ENCODE data around the gene ROBO4. TPM values are rescaled to one million over a fixed set of nuclear protein-coding genes. Genes with fewer than 3 reads are reported as not detected.

ROBO4 gene
- total RNA-seq, 1 experiment from 2014 or later = 10.6 TPM

DNA sequence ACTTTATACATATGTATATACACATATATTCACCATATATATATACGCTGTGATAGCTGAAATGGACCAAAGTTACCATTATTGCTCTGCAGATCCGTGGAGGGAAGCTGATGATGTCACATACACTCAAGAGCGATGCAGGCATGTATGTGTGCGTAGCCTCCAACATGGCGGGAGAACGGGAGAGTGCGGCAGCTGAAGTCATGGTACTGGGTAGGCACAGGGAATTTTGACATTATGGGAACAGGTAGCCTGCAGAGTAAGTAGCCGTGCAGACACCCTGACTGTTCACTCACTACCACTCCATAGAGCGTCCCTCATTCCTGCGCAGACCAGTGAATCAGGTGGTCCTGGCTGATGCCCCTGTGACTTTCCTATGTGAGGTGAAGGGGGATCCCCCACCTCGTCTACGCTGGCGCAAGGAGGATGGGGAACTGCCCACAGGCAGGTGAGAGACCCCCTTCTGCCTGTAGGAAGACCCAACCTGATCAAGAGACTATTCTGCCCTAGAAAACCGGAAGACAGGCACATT, 27.7 kb downstream of the ROBO4 start:
- Mint-ChIP-seq H3K27ac (ENCODE audit: low read depth, unreplicated experiment) (no peak overlapping the region), H3K9me3 (ENCODE audit: unreplicated experiment) (no peaks in the 10 kb centered on the region), H3K36me3 (ENCODE audit: insufficient read depth, unreplicated experiment) (no peaks in the 10 kb centered on the region), H3K27me3 (ENCODE audit: insufficient read depth, unreplicated experiment) (peaks cover 82% of the 10 kb centered on the region), H3K4me3 (ENCODE audit: unreplicated experiment) (no peak overlapping the region), H3K4me1 (ENCODE audit: insufficient read depth, unreplicated experiment) (no peaks in the 10 kb centered on the region)
- ChIA-PET POLR2A (no interaction called here), CTCF (interaction anchor here (0.6 to 0.9 kb wide), 4 partner anchors 23 to 422 kb away, joined by 3 to 4 read pairs (median 4); no protein-coding TSS in a partner anchor)
- no TSS peak for BruUV-seq (replicated peaks)
- no peak for DNase-seq (ENCODE audit: unreplicated experiment)
- TF ChIP-seq, protein P1, sequence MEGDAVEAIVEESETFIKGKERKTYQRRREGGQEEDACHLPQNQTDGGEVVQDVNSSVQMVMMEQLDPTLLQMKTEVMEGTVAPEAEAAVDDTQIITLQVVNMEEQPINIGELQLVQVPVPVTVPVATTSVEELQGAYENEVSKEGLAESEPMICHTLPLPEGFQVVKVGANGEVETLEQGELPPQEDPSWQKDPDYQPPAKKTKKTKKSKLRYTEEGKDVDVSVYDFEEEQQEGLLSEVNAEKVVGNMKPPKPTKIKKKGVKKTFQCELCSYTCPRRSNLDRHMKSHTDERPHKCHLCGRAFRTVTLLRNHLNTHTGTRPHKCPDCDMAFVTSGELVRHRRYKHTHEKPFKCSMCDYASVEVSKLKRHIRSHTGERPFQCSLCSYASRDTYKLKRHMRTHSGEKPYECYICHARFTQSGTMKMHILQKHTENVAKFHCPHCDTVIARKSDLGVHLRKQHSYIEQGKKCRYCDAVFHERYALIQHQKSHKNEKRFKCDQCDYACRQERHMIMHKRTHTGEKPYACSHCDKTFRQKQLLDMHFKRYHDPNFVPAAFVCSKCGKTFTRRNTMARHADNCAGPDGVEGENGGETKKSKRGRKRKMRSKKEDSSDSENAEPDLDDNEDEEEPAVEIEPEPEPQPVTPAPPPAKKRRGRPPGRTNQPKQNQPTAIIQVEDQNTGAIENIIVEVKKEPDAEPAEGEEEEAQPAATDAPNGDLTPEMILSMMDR (IDR thresholded peaks at IDR 0.05; ENCODE audit: unreplicated experiment) = no peak
- intact Hi-C loops (cut with micrococcal nuclease) = no loop called here

DNA sequence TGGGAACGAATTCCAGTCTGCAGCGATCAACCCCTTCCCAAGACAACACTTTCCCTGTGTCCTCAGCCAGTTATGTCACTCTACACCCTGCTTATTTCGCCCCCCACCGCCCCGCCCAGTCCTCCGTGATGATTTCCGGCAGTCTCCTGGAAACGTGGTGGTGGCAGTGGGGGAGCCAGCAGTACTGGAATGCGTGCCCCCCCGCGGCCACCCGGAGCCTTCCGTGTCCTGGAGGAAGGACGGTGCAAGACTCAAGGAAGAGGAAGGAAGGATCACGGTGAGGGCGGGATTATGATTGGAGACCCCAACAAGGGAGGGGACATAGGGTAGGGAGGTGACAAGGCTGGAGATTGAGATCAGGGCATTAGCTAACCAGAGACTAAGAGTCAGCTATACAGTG, 28.3 kb downstream of the ROBO4 start:
- Mint-ChIP-seq H3K4me3 (ENCODE audit: unreplicated experiment) (no peak overlapping the region), H3K36me3 (ENCODE audit: insufficient read depth, unreplicated experiment) (no peaks in the 10 kb centered on the region), H3K9me3 (ENCODE audit: unreplicated experiment) (no peaks in the 10 kb centered on the region), H3K27ac (ENCODE audit: low read depth, unreplicated experiment) (no peak overlapping the region), H3K27me3 (ENCODE audit: insufficient read depth, unreplicated experiment) (peaks cover 87% of the 10 kb centered on the region), H3K4me1 (ENCODE audit: insufficient read depth, unreplicated experiment) (no peaks in the 10 kb centered on the region)
- CTCF ChIA-PET = interaction anchor here (0.6 to 0.9 kb wide), 5 partner anchors 22 to 422 kb away, joined by 3 to 4 read pairs (median 3); no protein-coding TSS in a partner anchor
- intact Hi-C loops (cut with micrococcal nuclease) = no loop called here
- no TSS peak for BruUV-seq (replicated peaks)
- TF ChIP-seq, protein P1 (IDR thresholded peaks at IDR 0.05; ENCODE audit: unreplicated experiment) = no peak
- no peak for DNase-seq (ENCODE audit: unreplicated experiment)
- POLR2A ChIA-PET = no interaction called here

DNA sequence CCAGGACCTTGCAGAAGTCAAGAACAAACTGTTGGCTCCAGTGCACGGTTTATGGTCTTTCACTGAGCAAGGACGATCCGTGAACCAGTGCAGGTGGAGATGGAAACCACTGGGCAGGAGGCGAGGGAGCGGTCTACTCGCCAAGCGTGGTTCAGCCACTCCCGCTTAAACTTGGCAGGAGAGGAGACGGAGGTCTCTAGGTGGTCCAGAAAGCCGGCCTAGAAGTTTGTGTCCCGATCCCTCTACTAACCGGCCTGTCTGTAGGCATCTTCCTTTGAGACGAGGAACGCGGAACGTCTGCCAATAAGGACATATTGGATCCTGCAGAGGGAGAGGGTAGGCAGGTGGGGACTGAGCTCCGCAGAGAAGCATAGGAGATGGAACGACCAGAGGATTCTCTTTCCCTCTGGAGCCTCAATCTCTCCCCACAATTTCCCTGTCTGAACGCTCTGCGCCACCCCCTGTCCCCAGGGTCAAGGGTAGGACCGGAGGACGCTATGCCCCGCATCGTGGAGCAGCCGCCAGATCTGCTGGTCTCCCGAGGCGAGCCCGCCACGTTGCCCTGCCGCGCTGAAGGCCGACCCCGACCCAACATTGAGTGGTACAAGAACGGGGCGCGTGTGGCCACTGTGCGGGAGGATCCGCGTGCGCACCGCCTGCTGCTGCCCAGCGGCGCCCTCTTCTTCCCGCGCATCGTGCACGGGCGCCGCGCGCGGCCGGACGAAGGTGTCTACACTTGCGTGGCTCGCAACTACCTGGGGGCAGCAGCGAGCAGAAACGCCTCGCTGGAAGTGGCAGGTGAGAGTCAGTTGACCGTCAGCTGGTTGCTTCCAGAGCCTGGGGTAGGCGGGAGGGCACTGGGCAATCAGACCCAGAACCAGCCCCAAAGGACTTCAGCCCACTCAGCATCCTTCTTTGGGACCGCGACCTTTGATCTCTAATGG, 29.1 kb downstream of the ROBO4 start:
- no peaks in the 10 kb centered on the region for H3K9me3 Mint-ChIP-seq (ENCODE audit: unreplicated experiment)
- H3K27me3 Mint-ChIP-seq (ENCODE audit: insufficient read depth, unreplicated experiment) = peaks cover 85% of the 10 kb centered on the region
- BruUV-seq (replicated peaks) = no TSS peak
- intact Hi-C loops (cut with micrococcal nuclease) = no loop called here
- no peaks in the 10 kb centered on the region for H3K36me3 Mint-ChIP-seq (ENCODE audit: insufficient read depth, unreplicated experiment)
- POLR2A ChIA-PET = no interaction called here
- TF ChIP-seq, protein P1 (IDR thresholded peaks at IDR 0.05; ENCODE audit: unreplicated experiment) = no peak
- no peaks in the 10 kb centered on the region for H3K4me1 Mint-ChIP-seq (ENCODE audit: insufficient read depth, unreplicated experiment)
- no peak overlapping the region for H3K27ac Mint-ChIP-seq (ENCODE audit: low read depth, unreplicated experiment)
- DNase-seq (ENCODE audit: unreplicated experiment) = no peak
- CTCF ChIA-PET = interaction anchor here (0.6 to 0.7 kb wide), 3 partner anchors 35 to 421 kb away, joined by 3 to 6 read pairs (median 4); no protein-coding TSS in a partner anchor
- H3K4me3 Mint-ChIP-seq (ENCODE audit: unreplicated experiment) = no peak overlapping the region

DNA sequence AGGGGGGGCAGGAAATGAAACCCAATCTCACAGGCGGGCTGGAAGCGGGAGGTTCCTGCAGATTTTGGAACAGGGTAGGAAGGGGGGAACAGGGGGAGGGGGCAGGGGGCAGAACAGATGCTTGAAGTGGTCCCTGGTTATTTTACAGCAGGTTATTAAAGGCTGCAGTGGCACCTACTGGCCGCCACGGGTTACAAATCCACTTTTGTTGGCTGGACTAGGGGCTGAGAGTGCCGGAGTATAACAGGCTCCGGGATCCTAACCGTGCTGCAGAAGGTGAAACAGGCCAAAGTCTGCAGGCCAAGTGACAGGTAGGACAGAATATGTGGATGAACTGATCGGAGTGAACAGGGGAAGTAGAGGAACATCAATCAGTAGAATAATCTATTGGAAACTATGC, 30.0 kb downstream of the ROBO4 start:
- Mint-ChIP-seq H3K27ac (ENCODE audit: low read depth, unreplicated experiment) (no peak overlapping the region), H3K27me3 (ENCODE audit: insufficient read depth, unreplicated experiment) (peaks cover 84% of the 10 kb centered on the region), H3K4me3 (ENCODE audit: unreplicated experiment) (no peak overlapping the region), H3K4me1 (ENCODE audit: insufficient read depth, unreplicated experiment) (no peaks in the 10 kb centered on the region), H3K36me3 (ENCODE audit: insufficient read depth, unreplicated experiment) (no peaks in the 10 kb centered on the region), H3K9me3 (ENCODE audit: unreplicated experiment) (no peaks in the 10 kb centered on the region)
- intact Hi-C loops (cut with micrococcal nuclease) = loop anchor here (1.0 to 2.0 kb wide), 2 partner anchors 31 to 223 kb away; no protein-coding TSS in a partner anchor
- POLR2A ChIA-PET = no interaction called here
- TF ChIP-seq, protein P1 (IDR thresholded peaks at IDR 0.05; ENCODE audit: unreplicated experiment) = peak; percentile 40
- no TSS peak for BruUV-seq (replicated peaks)
- peak; percentile 40 for DNase-seq (ENCODE audit: unreplicated experiment)
- CTCF ChIA-PET = interaction anchor here (0.6 to 3.0 kb wide), 15 partner anchors 8 to 452 kb away, joined by 3 to 20 read pairs (median 5); no protein-coding TSS in a partner anchor

All from MCF 10A (cell line).